ENCODE measurements around the gene PIN1.
"Not testable (repeated sequence)": the region's sequence is repeated elsewhere in the genome, so short reads cannot be mapped to it uniquely, and the experiment has no call there.

Gene PIN1
- 58.9 to 81.7 (median 76.7) reads per million in 4 experiments for total RNA-seq

DNA sequence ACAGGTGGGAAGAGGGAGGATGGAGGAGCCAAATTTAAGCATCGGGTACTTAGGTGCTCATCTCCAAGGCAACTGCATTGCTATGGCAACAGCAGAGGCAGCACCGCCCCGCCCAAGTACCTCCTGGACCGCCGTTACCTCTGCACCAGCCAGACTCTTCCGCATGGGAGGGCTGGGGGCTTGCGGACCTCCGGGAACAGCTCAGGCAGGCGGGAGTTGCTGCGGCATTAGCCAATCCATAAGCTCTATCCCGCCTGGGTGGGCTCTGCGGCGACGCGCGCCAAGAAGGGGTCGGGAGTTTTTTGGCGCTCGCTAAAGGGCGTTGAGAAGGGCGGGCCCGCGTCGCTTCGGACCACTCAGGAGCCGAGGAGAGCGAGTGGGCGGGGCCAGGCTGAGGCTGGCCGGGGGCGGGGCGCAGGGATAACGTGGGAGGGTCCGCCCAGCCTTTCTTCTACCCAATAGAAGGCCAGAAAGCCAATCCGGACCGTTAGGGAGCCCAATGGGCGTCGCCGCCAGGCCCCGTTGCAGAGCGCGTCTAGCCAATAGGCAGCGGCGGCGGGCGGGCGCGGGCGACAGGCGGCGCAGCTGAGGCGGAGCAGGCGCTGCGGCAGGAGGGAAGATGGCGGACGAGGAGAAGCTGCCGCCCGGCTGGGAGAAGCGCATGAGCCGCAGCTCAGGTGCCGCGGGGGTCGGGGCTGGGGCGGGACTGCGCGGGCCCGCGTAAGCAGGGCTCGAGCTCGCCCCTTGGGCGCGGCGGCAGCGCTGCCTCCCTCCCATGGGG, at the start of gene PIN1:
TSS of gene PIN1 (plus strand) at position 593 of the 781 bp plus-strand sequence. CDS start at position 620, 27 bp downstream.
- peak; percentile 98 for DNase-seq

GRCh38 chr19:9785367-9786331, 49.5 kb upstream of the PIN1 start:
- DNase-seq = peak; percentile 98

DNA sequence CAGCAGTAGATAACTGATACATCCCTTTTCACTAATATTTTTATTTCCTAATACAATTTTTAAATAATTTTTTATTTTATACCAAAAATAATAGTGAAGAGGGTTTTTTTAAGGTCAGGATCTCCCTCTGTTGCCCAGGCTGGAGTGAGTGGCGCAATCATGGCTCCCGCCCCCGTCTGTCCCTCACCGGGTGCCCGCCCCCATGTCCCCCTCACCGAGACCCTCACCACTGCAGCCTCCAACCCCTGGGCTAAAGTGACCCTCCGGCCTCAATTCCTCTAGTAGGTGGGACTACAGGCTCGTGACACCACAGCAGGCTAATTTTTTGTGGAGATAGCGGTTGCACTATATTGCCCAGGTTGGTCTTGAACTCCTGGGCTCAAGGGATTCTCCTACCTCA, 48.8 kb upstream of the PIN1 start:
- DNase-seq = no peak

- no peak for DNase-seq
These were observed 48.3 kb upstream of the PIN1 start for GRCh38 chr19:9786819-9787218.

- DNase-seq = not testable (repeated sequence)
These were observed 46.5 kb upstream of the PIN1 start for GRCh38 chr19:9788604-9789003.

DNA sequence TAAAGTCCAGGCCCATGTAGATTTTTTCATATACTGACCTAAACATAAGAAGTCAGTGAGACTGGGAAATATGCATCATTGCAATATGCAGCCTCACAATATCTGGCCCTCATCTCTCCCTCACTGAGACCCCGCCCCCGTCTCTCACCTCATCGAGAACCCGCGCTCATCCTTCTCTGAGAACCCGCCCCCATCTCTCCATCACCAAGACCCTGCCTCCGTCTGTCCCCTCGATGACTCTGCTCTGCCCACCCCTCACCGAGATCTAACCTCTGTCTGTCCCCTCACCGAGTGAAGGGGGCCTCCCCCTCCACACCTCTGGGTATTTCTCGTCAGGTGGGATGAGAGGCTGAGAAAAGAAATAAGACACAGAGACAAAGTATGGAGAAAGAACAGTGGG, 46.1 kb upstream of the PIN1 start:
- DNase-seq = no peak

- DNase-seq = not testable (repeated sequence)
These were observed 45.5 kb upstream of the PIN1 start for GRCh38 chr19:9789579-9789978.

DNA sequence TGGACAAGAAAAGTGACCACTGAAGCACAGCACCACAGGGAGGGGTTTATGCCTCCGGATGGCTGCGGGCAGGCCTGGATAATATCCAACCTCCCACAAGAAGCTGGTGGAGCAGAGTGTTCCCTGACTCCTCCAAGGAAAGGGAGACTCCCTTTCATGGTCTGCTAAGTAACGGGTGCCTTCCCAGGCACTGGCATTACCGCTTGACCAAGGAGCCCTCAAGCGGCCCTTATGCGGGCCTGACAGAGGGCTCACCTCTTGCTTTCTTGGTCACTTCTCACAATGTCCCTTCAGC, 44.1 kb upstream of the PIN1 start:
- not testable (repeated sequence) for DNase-seq

DNA sequence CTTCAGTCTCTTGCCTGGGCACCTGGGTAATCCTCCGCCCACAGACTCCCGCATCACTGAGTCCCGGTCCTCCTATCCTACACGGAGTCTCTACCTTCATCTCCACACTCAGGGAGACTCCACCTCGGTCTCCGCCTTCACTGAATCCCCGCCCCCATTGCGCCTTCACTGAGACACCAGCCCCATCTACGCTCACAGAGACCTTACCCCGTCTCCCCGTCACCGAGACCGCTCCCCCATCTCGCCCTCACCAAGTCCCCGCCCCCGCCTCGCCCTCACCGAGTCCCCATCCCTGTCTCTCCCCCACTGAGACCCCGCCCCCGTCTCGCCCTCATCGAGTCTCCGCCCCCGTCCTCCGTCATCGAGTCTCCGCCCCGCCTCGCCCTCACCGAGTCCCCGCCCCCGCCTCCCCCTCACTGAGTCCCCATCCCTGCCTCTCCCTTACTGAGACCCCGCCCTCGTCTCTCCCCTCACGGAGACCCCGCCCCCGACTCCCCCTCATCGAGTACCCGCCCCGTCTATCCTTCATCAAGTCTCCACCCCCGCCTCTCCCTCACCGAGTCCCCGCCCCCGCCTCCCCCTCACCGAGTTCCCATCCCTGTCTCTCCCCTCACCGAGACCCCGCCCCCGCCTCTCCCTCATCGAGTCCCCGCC, 43.4 kb upstream of the PIN1 start:
- peak; percentile 99 for DNase-seq

- peak; percentile 97 for DNase-seq
These were observed 42.7 kb upstream of the PIN1 start for GRCh38 chr19:9792206-9793070.

- peak; percentile 61 for DNase-seq
These were observed 42.0 kb upstream of the PIN1 start for GRCh38 chr19:9793071-9793591.

- DNase-seq = peak; percentile 73
These were observed 38.9 kb upstream of the PIN1 start for GRCh38 chr19:9796113-9796773.

GRCh38 chr19:9797871-9798270, 37.2 kb upstream of the PIN1 start:
- no peak for DNase-seq

- DNase-seq = no peak
These were observed 36.0 kb upstream of the PIN1 start for GRCh38 chr19:9799162-9799561.

DNA sequence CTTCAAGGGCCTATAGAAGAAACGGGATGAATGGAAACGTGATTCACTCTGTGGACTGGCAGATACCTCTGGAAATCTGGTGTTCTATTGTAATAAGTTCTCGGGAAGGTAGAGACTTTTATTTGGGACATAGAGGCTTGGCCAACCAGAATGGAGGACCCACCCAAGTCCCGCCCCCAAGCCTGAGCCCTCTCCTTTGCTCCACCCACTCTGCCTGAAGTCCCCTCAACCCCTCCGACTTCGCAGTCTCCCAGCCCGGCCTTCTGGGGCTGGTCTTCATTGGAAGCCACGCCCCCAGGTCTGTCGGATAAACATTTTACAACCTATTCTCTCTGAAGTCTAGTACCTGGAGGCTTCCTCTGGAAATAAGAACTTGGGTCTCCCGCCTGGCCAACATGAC, 33.1 kb upstream of the PIN1 start:
- no peak for DNase-seq

DNA sequence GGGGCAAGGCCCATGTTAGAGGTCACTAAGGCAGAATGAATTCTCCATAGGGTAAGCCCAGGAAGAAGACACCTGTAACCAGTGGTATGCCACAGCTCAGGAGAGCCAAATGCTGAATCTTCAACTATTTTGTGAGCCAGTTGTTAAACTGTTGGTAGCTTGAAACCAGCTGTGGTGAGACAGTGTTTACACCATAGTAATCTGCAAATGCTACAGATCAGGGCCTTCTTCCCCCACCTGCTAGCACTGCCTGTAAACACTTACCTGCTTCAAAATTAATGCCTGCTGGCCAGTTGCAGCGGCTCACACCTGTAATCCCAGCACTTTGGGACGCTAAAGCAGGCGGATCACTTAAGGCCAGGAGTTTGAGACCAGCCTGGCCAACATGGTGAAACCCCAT, 28.3 kb upstream of the PIN1 start:
- no peak for DNase-seq

- DNase-seq = no peak
These were observed 26.0 kb upstream of the PIN1 start for GRCh38 chr19:9808855-9809824.

- no peak for DNase-seq
These were observed 24.0 kb upstream of the PIN1 start for GRCh38 chr19:9811139-9811538.

DNA sequence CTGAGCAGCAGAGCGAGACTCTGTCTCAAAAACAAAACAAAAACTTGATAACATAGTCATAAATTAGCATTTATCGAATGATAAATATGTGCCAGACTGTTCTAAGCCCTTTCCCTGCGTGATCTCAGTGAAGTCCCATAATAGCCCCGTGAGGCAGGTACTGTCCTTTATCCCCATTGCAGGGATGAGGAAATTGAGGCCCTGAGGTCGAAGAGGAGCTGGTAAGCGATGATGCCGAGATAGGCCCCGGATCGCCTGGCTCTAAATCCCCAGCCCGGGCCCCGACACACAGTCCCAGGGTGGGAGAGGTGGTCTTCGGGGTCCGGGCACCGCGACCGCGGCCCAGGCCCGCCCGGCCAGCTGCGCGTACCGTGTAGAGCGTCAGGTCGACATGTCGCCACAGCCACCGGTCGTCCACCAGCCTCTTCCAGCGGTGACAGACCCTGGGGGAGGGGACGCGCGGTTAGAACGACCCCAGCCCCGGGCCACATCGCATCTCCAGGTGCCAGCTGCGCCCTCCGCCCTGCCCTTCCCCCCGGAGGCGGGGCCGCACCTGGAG, 16.9 kb upstream of the PIN1 start:
- DNase-seq = no peak

Measured in effector CD8-positive, alpha-beta T cell (primary cell).